DOHH2 (cell line): ENCODE measurements around the gene TADA2B.
"Not testable (repeated sequence)": the region's sequence is repeated elsewhere in the genome, so short reads cannot be mapped to it uniquely, and the experiment has no call there.

Experiments used
- H3F3A ChIP-seq: fragments of 200-600 bp; sonication (generic), shearing (Covaris generic); 2 replicates; pipeline ENCODE4 v1.6.0; 2016; ENCODE audit warnings: antibody characterized with exemption, mild to moderate bottlenecking; ENCODE audit not compliant: control insufficient read depth, insufficient read depth
- H3K27ac ChIP-seq: fragments of 200-600 bp; sonication (generic); 2 replicates; pipeline ENCODE4 v1.5.1; 2014; ENCODE audit warnings: low read depth, mild to moderate bottlenecking, low read length, moderate library complexity
- H3K27me3 ChIP-seq: fragments of 200-600 bp; sonication (generic); 2 replicates; pipeline ENCODE4 v1.6.1; 2014; ENCODE audit warnings: mild to moderate bottlenecking, low read length, mixed read lengths; ENCODE audit not compliant: control insufficient read depth
- H3K36me3 ChIP-seq: fragments of 200-600 bp; sonication (generic); 2 replicates; pipeline ENCODE4 v1.6.1; 2014; ENCODE audit warnings: mild to moderate bottlenecking, low read length, moderate library complexity, mixed read lengths; ENCODE audit not compliant: control insufficient read depth
- H3K4me1 ChIP-seq: fragments of 200-600 bp; sonication (generic); 2 replicates; pipeline ENCODE4 v1.6.1; 2014; ENCODE audit warnings: mild to moderate bottlenecking, low read length, mixed read lengths; ENCODE audit not compliant: control insufficient read depth
- H3K4me2 ChIP-seq: fragments of 200-600 bp; sonication (generic); 2 replicates; pipeline ENCODE4 v1.6.0; 2014; ENCODE audit warnings: mild to moderate bottlenecking, low read length, moderate library complexity
- H3K4me3 ChIP-seq: fragments of 200-600 bp; sonication (generic); 2 replicates; pipeline ENCODE4 v1.5.1; 2014; ENCODE audit warnings: mild to moderate bottlenecking, low read length, mixed read lengths
- H3K79me2 ChIP-seq: fragments of 200-600 bp; sonication (generic); 2 replicates; pipeline ENCODE4 v1.6.1; 2014; ENCODE audit warnings: mild to moderate bottlenecking, low read length, mixed read lengths; ENCODE audit not compliant: control insufficient read depth
- H3K9me2 ChIP-seq: fragments of 200-600 bp; sonication (generic); replicated peaks from 2 replicates; pipeline ENCODE4 v1.6.1; 2014; ENCODE audit warnings: mild to moderate bottlenecking, low read length, mixed read lengths; ENCODE audit not compliant: control insufficient read depth
- H3K9me3 ChIP-seq: fragments of 200-600 bp; sonication (generic); 2 replicates; pipeline ENCODE4 v1.6.1; 2014; ENCODE audit warnings: antibody characterized with exemption, low read length, mixed read lengths; ENCODE audit not compliant: control insufficient read depth, insufficient read depth
- H4K20me1 ChIP-seq: fragments of 200-600 bp; sonication (generic); 2 replicates; pipeline ENCODE4 v1.6.0; 2014; ENCODE audit warnings: low read depth, mild to moderate bottlenecking, antibody characterized with exemption, low read length, moderate library complexity; ENCODE audit not compliant: control insufficient read depth, insufficient read depth
- EZH2phosphoT487 ChIP-seq: fragments of 200-600 bp; sonication (generic); IDR thresholded peaks from 2 replicates; pipeline ENCODE4 v1.6.1; 2017; ENCODE audit warnings: borderline replicate concordance, mild to moderate bottlenecking, antibody characterized with exemption, low read length, moderate library complexity, mixed read lengths
- TF ChIP-seq, protein P1 (sequence below): fragments of 200-600 bp; sonication (generic); IDR thresholded peaks from one replicate; pipeline ENCODE4 v1.5.1; 2014; ENCODE audit warnings: antibody characterized with exemption, mild to moderate bottlenecking, low read depth, low read length; ENCODE audit not compliant: poor library complexity, severe bottlenecking

Gene TADA2B

DNA sequence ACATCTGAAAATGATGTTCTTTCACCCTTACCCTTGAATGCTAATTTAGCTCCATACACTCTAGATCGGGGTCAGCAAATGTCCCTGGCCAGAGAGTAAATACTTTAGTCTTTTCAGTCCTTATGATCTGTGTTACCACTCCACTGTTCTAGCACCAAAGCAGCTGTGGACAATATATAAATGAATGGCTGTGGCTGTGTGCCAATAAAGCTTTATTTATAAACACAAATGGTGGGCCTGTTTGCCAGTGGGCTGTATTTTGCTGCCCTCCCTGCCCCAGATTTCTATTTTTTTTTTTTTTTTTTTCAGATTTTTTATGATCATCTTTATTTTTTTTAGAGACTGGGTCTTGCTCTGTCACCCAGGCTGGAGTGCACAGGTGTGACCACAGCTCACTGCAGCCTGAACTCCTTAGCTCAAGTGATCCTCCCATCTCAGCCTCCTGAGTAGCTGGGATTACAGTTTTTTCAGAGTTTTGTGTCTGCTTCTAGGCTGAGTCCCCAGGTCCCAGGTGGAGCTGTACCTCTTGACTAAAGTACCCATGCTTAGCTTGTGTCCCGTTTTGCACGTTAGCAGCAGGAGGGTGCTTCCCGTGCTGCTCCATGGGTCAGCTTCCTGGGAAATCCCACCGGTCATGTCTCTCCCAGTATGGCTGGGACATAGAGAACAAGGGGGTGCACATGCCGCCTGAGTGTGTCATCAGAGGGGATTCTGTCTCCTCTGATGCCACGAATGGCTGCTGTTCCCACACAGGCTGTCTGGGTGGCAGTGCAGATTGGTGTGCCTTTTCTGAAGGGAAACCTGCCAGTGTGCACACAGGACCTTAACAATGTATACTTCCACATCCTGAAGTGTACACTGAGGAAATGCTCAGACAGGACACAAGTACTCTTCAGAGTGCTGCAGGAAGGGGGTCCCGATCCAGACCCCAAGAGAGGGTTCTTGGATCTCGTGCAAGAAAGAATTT is 40.7 kb downstream of the TADA2B start:
- H3K4me1 ChIP-seq = no peaks in the 10 kb centered on the region
- H3K4me3 ChIP-seq = no peak overlapping the region
- peaks cover 15% of the 10 kb centered on the region for H3K27me3 ChIP-seq
- H3K9me3 ChIP-seq = 0 out of 2 replicates have a peak, but pooled peaks cover 5% of the 10 kb centered on the region
- no peaks in the 10 kb centered on the region for H3K36me3 ChIP-seq
- no peaks in the 10 kb centered on the region for H3K79me2 ChIP-seq
- H3K27ac ChIP-seq = no peak overlapping the region
- no peaks in the 10 kb centered on the region for H3F3A ChIP-seq
- H4K20me1 ChIP-seq = no peaks in the 10 kb centered on the region
- no peaks in the 10 kb centered on the region for H3K9me2 ChIP-seq
- no peak overlapping the region for H3K4me2 ChIP-seq
- TF ChIP-seq, protein P1, sequence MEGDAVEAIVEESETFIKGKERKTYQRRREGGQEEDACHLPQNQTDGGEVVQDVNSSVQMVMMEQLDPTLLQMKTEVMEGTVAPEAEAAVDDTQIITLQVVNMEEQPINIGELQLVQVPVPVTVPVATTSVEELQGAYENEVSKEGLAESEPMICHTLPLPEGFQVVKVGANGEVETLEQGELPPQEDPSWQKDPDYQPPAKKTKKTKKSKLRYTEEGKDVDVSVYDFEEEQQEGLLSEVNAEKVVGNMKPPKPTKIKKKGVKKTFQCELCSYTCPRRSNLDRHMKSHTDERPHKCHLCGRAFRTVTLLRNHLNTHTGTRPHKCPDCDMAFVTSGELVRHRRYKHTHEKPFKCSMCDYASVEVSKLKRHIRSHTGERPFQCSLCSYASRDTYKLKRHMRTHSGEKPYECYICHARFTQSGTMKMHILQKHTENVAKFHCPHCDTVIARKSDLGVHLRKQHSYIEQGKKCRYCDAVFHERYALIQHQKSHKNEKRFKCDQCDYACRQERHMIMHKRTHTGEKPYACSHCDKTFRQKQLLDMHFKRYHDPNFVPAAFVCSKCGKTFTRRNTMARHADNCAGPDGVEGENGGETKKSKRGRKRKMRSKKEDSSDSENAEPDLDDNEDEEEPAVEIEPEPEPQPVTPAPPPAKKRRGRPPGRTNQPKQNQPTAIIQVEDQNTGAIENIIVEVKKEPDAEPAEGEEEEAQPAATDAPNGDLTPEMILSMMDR = no peak
- no peak for TF ChIP-seq EZH2phosphoT487

DNA sequence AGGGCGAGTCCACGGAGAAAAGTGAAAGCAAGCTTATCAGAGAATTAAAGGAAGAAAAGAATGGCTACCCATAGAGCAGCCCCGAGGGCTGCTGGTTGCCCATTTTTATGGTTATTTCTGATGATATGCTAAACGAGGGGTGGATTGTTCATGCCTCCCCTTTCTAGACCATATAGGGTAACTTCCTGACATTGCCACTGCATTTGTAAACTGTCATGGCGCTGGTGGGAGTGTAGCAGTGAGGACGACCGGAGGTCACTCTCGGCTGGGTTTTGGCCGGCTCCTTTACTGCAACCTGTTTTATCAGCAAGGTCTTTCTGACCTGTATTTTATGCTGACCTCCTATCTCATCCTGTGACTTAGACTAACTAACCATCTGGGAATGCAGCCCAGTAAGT is 41.4 kb downstream of the TADA2B start:
- not testable (repeated sequence) for H3F3A ChIP-seq, H3K36me3 ChIP-seq, H3K9me3 ChIP-seq, H3K9me2 ChIP-seq, H3K79me2 ChIP-seq, H3K4me2 ChIP-seq, H4K20me1 ChIP-seq, H3K27ac ChIP-seq, H3K4me1 ChIP-seq, H3K4me3 ChIP-seq
- H3K27me3 ChIP-seq = peaks cover 16% of the 10 kb centered on the region

DNA sequence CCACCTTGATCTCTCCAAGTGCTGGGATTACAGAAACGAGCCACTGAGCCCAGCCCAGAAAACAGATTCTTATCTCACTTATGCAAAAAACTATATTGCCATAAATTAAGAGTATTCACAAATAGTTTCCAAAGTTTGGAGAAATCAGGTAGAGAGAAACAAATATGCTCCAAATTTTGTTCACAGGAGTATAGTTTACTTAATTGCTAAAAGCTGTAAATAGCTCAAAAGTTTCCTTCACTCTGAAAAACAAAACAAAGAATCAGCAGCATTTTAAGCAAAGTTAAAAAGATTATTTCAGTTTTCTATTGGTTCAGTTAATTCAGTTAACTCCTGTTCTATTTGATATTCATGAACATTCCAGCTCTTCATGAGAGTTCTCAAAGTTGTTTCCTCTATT is 43.2 kb downstream of the TADA2B start:
- H3K79me2 ChIP-seq = no peaks in the 10 kb centered on the region
- no peaks in the 10 kb centered on the region for H3K36me3 ChIP-seq
- H3F3A ChIP-seq = no peaks in the 10 kb centered on the region
- no peak overlapping the region for H3K27ac ChIP-seq
- peaks cover 14% of the 10 kb centered on the region for H3K27me3 ChIP-seq
- no peaks in the 10 kb centered on the region for H4K20me1 ChIP-seq
- H3K9me3 ChIP-seq = 0 out of 2 replicates have a peak, but pooled peaks cover 5% of the 10 kb centered on the region
- no peak overlapping the region for H3K4me2 ChIP-seq
- no peaks in the 10 kb centered on the region for H3K9me2 ChIP-seq
- no peaks in the 10 kb centered on the region for H3K4me1 ChIP-seq
- no peak overlapping the region for H3K4me3 ChIP-seq
- no peak for TF ChIP-seq EZH2phosphoT487
- TF ChIP-seq, protein P1 = no peak

DNA sequence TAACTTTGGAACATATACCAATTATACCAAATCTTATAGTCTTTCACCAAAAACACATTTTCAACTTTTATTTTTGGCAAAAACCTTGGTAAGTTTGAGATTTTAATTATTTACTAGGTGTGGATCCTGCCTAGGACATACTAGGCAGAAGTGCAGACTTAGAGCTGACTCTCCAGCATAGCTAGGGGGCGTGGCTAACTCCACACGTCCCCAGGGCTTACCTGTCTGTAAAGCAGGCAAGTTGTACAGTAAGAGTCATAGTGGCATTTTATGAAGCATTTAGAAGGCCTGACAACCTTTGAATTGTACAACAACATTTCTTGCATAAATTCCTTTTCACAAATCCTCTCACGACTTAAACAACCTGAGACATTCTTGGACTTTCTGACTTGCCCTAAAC is 43.9 kb downstream of the TADA2B start:
- H3K27me3 ChIP-seq = peaks cover 12% of the 10 kb centered on the region

More for the DNA sequence above, 43.9 kb downstream of the TADA2B start:
- Histone ChIP-seq H3K4me1 (no peaks in the 10 kb centered on the region), H3K27ac (no peak overlapping the region), H3K79me2 (no peaks in the 10 kb centered on the region), H4K20me1 (no peaks in the 10 kb centered on the region), H3K4me2 (no peak overlapping the region), H3K4me3 (no peak overlapping the region), H3K9me2 (no peaks in the 10 kb centered on the region), H3K36me3 (no peaks in the 10 kb centered on the region), H3F3A (no peaks in the 10 kb centered on the region), H3K9me3 (0 out of 2 replicates have a peak, but pooled peaks cover 5% of the 10 kb centered on the region)
- no peak for TF ChIP-seq EZH2phosphoT487
- TF ChIP-seq, protein P1 = no peak
